Measurements from ENCODE around the gene SDHAF2.

DNA sequence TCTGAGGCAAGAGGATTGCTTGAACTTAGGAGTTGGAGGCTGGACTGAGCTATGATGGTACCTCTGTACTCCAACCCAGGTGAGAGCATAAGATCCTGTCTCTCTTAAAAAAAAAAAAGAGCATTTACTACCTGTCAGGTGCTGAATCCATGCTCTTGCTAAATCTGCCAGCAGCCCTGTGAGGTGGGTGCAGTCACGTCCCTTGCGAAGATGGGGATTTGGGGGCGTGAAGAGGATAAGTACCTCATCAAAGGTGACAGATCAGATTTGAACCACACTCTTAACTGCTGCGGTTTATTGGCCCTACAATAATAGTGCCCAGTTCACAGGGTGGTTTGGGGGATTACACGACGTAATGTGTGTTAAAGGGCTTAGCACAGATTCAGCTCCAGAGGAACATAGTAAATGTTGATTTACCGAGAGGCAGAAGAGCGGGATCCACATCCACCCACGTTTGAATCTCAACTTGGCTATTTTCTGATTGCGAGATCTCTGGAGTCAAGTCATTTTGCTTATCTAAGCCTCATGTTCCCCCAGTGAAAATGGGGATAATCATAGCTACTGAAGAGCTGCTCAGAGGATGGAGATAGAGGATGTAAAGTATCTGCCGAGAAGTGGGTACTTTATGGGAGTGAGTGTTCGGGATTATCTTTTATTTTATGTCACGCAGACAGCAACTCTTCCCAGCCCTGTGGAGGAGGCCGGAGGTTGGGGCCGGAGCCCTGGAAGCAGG, 50.5 kb downstream of the SDHAF2 start:
- TF ChIP-seq POLR2A (IDR thresholded peaks at IDR 0.05; ENCODE audit: low read depth, low read length) (no peak), POLR2AphosphoS5 (IDR thresholded peaks at IDR 0.05; ENCODE audit: low read depth, low read length) (no peak)

All from GM12891 (cell line).